Hematopoietic multipotent progenitor cell treated with erythropoietin and hydrocortisone succinate and interleukin-3 and kit ligand, for 8 days (in vitro differentiated cells): Measurements from ENCODE around the gene ASTN1.
"Not testable (repeated sequence)": the region's sequence is repeated elsewhere in the genome, so short reads cannot be mapped to it uniquely, and the experiment has no call there.

Experiments
- DNase-seq: peaks from one replicate; pipeline ENCODE4 v3.0.0-alpha.2; 2015

ASTN1 gene

GRCh38 chr1:177103005-177103852 is 61.3 kb downstream of the ASTN1 start:
- DNase-seq: no peak

- no peak for DNase-seq
These were observed 72.5 kb downstream of the ASTN1 start for GRCh38 chr1:177092001-177092400.

GRCh38 chr1:177091040-177091439 is 73.5 kb downstream of the ASTN1 start:
- no peak for DNase-seq

GRCh38 chr1:177088966-177089365 is 75.5 kb downstream of the ASTN1 start:
- DNase-seq: no peak

- no peak for DNase-seq
These were observed 81.4 kb downstream of the ASTN1 start for GRCh38 chr1:177082855-177083693.

GRCh38 chr1:177080564-177080963 is 83.9 kb downstream of the ASTN1 start:
- no peak for DNase-seq

- DNase-seq: no peak
These were observed 86.6 kb downstream of the ASTN1 start for GRCh38 chr1:177077734-177078499.

- DNase-seq: no peak
These were observed 87.5 kb downstream of the ASTN1 start for GRCh38 chr1:177077006-177077405.

GRCh38 chr1:177074811-177075210 is 89.7 kb downstream of the ASTN1 start:
- not testable (repeated sequence) for DNase-seq

GRCh38 chr1:177069490-177069889 is 95.0 kb downstream of the ASTN1 start:
- DNase-seq: no peak

- no peak for DNase-seq
These were observed 96.6 kb downstream of the ASTN1 start for GRCh38 chr1:177067752-177068410.

- no peak for DNase-seq
These were observed 99.1 kb downstream of the ASTN1 start for GRCh38 chr1:177065430-177065829.

- no peak for DNase-seq
These were observed 100.9 kb downstream of the ASTN1 start for GRCh38 chr1:177063648-177064047.

- no peak for DNase-seq
These were observed 110.0 kb downstream of the ASTN1 start for GRCh38 chr1:177054542-177054941.

GRCh38 chr1:177053648-177054047 is 110.9 kb downstream of the ASTN1 start:
- no peak for DNase-seq

- DNase-seq: no peak
These were observed 116.0 kb downstream of the ASTN1 start for GRCh38 chr1:177048314-177049069.

- DNase-seq: no peak
These were observed 119.4 kb downstream of the ASTN1 start for GRCh38 chr1:177045151-177045550.

GRCh38 chr1:177044390-177044789 is 120.1 kb downstream of the ASTN1 start:
- DNase-seq: no peak

GRCh38 chr1:177043597-177043996 is 120.9 kb downstream of the ASTN1 start:
- no peak for DNase-seq

GRCh38 chr1:177035586-177035985 is 128.9 kb downstream of the ASTN1 start:
- no peak for DNase-seq

- DNase-seq: no peak
These were observed 130.9 kb downstream of the ASTN1 start for GRCh38 chr1:177033628-177034027.

GRCh38 chr1:177032434-177032833 is 132.1 kb downstream of the ASTN1 start:
- no peak for DNase-seq
